HL-60 (cell line): ENCODE measurements around the gene DERA.

Experiments
- POLR2AphosphoS5 ChIP-seq: IDR thresholded peaks from 2 replicates; pipeline ENCODE4 v1.6.1; 2012; ENCODE audit warnings: low read depth
- SPI1 ChIP-seq: IDR thresholded peaks from 2 replicates; pipeline ENCODE4 v1.6.1; 2012; ENCODE audit warnings: low read depth, mild to moderate bottlenecking, borderline replicate concordance
- TF ChIP-seq, protein P1 (sequence below): IDR thresholded peaks from 2 replicates; pipeline ENCODE4 v1.6.1; 2012; ENCODE audit warnings: low read depth; ENCODE audit not compliant: insufficient replicate concordance
- TF ChIP-seq, protein P2 (sequence below): IDR thresholded peaks from one replicate; pipeline ENCODE4 v1.5.1; 2011; ENCODE audit warnings: low read length, control low read depth, inconsistent platforms; ENCODE audit not compliant: insufficient read depth

DNA sequence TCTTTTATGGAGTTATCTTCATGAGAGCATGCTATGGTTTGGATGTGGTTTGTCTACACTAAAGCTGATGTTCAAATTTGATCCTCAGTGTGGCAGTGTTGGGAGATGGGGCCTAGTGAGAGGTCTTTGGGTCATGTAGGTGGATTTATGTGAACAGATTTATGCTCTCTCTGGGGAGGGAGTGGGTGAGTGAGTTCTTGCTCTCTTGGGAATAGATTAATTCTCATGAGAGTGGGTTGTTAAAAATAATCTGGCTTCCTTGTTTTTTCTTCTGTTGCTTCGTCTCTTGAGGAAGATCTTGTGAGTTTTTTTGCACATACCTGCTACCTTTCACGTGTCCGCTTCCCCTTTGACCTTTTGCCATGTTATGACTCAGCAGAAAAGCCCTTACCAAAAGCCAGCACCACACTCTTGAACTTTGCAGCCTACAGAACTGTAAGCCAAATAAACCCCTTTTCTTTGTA is 20.5 kb downstream of the DERA start:
- TF ChIP-seq, protein P1, sequence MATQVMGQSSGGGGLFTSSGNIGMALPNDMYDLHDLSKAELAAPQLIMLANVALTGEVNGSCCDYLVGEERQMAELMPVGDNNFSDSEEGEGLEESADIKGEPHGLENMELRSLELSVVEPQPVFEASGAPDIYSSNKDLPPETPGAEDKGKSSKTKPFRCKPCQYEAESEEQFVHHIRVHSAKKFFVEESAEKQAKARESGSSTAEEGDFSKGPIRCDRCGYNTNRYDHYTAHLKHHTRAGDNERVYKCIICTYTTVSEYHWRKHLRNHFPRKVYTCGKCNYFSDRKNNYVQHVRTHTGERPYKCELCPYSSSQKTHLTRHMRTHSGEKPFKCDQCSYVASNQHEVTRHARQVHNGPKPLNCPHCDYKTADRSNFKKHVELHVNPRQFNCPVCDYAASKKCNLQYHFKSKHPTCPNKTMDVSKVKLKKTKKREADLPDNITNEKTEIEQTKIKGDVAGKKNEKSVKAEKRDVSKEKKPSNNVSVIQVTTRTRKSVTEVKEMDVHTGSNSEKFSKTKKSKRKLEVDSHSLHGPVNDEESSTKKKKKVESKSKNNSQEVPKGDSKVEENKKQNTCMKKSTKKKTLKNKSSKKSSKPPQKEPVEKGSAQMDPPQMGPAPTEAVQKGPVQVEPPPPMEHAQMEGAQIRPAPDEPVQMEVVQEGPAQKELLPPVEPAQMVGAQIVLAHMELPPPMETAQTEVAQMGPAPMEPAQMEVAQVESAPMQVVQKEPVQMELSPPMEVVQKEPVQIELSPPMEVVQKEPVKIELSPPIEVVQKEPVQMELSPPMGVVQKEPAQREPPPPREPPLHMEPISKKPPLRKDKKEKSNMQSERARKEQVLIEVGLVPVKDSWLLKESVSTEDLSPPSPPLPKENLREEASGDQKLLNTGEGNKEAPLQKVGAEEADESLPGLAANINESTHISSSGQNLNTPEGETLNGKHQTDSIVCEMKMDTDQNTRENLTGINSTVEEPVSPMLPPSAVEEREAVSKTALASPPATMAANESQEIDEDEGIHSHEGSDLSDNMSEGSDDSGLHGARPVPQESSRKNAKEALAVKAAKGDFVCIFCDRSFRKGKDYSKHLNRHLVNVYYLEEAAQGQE = no peak
- TF ChIP-seq, protein P2, sequence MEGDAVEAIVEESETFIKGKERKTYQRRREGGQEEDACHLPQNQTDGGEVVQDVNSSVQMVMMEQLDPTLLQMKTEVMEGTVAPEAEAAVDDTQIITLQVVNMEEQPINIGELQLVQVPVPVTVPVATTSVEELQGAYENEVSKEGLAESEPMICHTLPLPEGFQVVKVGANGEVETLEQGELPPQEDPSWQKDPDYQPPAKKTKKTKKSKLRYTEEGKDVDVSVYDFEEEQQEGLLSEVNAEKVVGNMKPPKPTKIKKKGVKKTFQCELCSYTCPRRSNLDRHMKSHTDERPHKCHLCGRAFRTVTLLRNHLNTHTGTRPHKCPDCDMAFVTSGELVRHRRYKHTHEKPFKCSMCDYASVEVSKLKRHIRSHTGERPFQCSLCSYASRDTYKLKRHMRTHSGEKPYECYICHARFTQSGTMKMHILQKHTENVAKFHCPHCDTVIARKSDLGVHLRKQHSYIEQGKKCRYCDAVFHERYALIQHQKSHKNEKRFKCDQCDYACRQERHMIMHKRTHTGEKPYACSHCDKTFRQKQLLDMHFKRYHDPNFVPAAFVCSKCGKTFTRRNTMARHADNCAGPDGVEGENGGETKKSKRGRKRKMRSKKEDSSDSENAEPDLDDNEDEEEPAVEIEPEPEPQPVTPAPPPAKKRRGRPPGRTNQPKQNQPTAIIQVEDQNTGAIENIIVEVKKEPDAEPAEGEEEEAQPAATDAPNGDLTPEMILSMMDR = no peak
- TF ChIP-seq SPI1 = no peak
- TF ChIP-seq POLR2AphosphoS5 = no peak
